HL-60/S4 treated with phorbol 12-myristate 13-acetate at 8.2 ng/mL for 4 days and 3 days (cell line): ENCODE data around the gene SPRR2A.
"Not testable (repeated sequence)": the region's sequence is repeated elsewhere in the genome, so short reads cannot be mapped to it uniquely, and the experiment has no call there.

Experiments
- in situ Hi-C: fragments of 300-500 bp; cut with MboI; formaldehyde crosslinking; loops from 2 replicates; pipeline ENCODE4 v1.15.0; 2022; ENCODE audit warnings: low sequenced_read_pairs

The SPRR2A gene

DNA sequence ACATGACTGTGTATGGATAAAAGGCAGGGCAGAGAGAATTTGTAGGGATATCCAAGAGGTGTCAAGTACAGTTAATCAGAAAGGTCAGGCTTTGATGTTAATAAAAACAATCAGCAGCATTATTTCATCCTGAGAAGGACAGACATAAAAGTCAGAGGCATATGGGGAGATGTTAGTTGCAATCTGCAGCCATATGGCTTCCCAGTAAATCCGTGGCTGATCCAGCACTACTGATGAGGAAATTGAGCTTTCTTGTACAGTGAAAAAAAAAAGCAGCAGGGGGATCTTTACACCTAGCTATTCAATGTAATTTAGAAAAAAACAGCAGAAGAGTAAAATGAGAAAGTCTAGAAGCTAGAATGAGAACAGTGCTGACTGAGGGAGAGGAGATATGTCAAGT is 28.5 kb downstream of the SPRR2A start:
- in situ Hi-C loops: no loop called here

DNA sequence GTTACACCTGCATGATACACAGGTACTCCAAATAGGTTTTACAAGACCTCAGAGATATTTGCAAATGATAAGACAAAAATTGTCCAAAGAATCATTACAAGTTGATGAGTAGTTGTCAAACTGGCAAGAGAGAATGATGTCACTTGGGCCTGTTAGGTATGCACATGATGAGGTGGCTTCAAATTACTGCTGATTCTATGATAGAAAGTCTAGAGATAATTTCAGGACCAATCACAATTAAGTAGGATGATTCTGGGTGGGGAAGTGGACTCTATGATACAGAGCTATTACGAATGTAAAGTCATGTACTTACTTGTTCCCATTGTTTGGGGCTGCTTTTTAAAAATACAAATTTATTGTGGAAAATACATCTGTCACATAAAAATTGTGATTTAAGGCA is 31.5 kb downstream of the SPRR2A start:
- in situ Hi-C loops: no loop called here

DNA sequence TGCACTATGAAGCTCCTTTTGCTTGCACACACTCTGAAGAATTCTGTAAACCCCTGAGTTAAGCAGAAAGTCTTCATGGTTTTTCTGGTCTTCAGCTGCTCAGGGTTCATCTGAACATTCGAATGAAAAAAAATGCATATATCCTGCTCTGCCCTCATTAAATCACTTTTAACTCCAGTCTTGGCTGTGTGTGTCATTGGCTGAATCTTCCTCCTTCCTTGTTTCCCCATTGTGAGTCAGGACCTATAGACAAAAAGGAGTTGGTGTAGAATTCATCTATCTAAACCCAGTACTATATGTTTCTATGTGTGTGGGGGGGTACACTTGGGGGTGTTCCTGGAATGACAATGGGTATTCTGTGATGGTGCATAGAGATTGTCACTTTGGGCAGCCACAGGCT is 32.9 kb downstream of the SPRR2A start:
- in situ Hi-C loops: no loop called here

GRCh38 chr1:153023109-153023508 is 34.2 kb downstream of the SPRR2A start:
- in situ Hi-C loops: no loop called here

DNA sequence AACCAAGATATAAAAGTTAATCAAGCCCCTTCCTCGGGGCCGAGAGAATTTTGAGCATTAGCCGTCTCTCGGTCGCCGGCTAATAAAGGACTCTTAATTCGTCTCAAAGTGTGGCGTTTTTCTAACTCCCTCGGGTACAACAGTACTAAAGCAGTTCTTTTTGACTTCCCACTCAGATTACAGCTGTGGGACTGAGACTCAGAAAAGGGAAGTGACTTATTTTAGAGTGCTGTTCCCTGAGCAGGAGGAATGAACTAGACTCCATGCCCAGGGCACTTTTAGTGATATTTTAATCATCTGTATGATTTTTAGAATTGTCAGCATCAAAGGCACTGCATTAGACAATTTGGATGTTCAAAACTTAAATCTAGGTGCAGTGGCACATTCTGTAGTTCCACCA is 35.0 kb downstream of the SPRR2A start:
- in situ Hi-C loops: not testable (repeated sequence)

DNA sequence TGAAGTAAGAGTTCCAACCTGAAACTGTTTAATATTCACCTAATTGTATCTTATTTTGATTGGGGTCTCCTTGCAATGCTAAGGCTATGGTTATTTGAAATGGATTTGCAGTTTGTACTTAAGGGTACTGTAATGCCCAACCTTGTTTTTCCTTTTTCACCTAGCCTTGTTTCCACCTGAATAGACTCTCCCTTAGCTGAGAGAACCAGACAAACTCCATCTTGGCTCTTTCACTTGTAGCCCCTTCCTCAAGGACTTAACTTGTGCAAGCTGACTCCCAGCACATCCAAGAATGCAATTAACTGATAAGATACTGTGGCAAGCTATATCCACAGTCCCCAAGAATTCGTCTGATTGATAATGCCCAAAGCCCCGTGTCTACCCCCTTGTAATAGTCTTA is 35.5 kb downstream of the SPRR2A start:
- in situ Hi-C loops: not testable (repeated sequence)

- in situ Hi-C loops: not testable (repeated sequence)
Observed at GRCh38 chr1:153011235-153011758, 46.0 kb downstream of the SPRR2A start.
